Adipocyte (in vitro differentiated cells): ENCODE data around the gene DSG3.

ENCODE experiments used
- DNase-seq: peaks from one replicate; pipeline ENCODE4 v3.0.0-alpha.2; 2015; ENCODE audit warnings: low read depth
- H3K27me3 ChIP-seq: replicated peaks from 2 replicates; pipeline ENCODE4 v1.7.0; 2013; ENCODE audit warnings: mild to moderate bottlenecking, low read length, moderate library complexity; ENCODE audit not compliant: control insufficient read depth, insufficient read depth
- H3K36me3 ChIP-seq: 2 replicates; pipeline ENCODE4 v1.7.0; 2013; ENCODE audit warnings: low read length, mild to moderate bottlenecking, moderate library complexity; ENCODE audit not compliant: control insufficient read depth, insufficient read depth, severe bottlenecking
- H3K4me1 ChIP-seq: 2 replicates; pipeline ENCODE4 v1.7.0; 2013; ENCODE audit warnings: mild to moderate bottlenecking, low read length, moderate library complexity; ENCODE audit not compliant: control insufficient read depth, insufficient read depth
- H3K4me3 ChIP-seq: 2 replicates; pipeline ENCODE4 v1.7.0; 2013; ENCODE audit warnings: mild to moderate bottlenecking, low read length, moderate library complexity
- H3K9ac ChIP-seq: 2 replicates; pipeline ENCODE4 v1.7.0; 2013; ENCODE audit warnings: mild to moderate bottlenecking, low read length, moderate library complexity
- H3K9me3 ChIP-seq: 2 replicates; pipeline ENCODE4 v1.7.0; 2013; ENCODE audit warnings: mild to moderate bottlenecking, low read length, moderate library complexity; ENCODE audit not compliant: control insufficient read depth

Gene DSG3

DNA sequence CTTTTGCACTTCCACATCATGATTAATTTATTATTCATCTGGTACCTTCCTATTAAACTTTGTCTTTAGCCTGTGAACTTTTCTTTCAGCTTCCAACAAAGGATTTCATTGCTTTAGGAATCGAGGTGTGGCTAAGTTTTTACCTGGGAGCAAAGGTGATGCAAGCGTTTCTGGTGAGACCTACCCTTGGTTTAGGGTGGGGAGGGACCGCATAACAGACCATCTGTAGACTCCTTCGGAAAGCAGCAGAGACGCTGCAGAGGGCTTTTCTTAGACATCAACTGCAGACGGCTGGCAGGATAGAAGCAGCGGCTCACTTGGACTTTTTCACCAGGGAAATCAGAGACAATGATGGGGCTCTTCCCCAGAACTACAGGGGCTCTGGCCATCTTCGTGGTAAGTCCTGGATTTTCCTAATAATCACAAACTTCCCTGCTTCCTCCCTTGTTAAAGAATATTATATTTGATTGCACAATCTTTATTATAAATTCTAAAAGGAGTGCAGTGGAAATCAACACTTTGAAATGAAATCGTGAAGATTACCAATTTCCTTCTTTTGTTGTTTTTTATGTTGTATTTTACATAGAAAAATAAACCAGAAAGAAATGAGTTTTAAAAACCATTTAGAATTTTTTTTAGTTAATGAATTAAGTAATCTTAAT is at the start of gene DSG3:
DSG3 (plus strand) TSS at position 212 of the 662 bp plus-strand sequence; CDS start at position 349, 137 bp downstream.
- Histone ChIP-seq H3K9ac (no peak within 1 kb of the TSS), H3K27me3 (peaks cover 4% of the 10 kb centered on the region), H3K4me1 (no peaks in the 10 kb centered on the region), H3K4me3 (no peak within 1 kb of the TSS), H3K36me3 (no peaks in the 10 kb centered on the region), H3K9me3 (no peaks in the 10 kb centered on the region)
- no peak for DNase-seq

GRCh38 chr18:31398191-31398590 is 49.4 kb upstream of the DSG3 start:
- Histone ChIP-seq H3K9ac (no peak overlapping the region), H3K9me3 (no peaks in the 10 kb centered on the region), H3K27me3 (peaks cover 33% of the 10 kb centered on the region), H3K4me1 (peaks cover 4% of the 10 kb centered on the region), H3K4me3 (no peak overlapping the region), H3K36me3 (no peaks in the 10 kb centered on the region)
- no peak for DNase-seq

DNA sequence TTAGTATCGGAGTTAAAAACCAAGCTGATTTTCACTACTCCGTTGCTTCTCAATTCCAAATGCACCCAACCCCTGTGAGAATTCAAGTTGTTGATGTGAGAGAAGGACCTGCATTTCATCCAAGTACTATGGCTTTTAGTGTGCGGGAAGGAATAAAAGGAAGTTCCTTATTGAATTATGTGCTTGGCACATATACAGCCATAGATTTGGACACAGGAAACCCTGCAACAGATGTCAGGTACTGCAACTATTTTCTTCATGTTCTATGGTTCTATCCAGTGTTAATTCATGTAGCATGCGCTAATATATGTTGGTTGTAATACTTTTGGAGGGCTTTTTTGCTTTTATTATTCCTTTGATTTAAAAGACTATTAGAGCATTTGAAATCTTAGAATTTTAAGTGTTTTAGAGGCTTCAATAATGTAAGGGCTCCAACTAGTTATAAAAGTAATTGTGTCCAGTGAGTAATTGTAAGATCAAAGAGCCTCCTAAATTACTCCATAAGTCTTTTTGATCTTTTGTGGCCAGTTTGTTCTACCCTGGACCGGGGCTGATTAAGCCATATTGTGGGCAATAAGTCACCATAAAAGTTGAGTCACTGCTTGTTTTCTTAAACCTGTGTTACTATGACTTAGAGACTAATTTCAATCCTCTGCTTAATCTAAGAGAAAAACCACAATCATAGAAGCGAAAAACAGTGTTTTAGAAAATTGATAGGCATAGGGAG is 48.1 kb upstream of the DSG3 start:
- Histone ChIP-seq H3K4me1 (peaks cover 4% of the 10 kb centered on the region), H3K4me3 (no peak overlapping the region), H3K9me3 (no peaks in the 10 kb centered on the region), H3K27me3 (peaks cover 39% of the 10 kb centered on the region), H3K36me3 (no peaks in the 10 kb centered on the region), H3K9ac (no peak overlapping the region)
- no peak for DNase-seq

DNA sequence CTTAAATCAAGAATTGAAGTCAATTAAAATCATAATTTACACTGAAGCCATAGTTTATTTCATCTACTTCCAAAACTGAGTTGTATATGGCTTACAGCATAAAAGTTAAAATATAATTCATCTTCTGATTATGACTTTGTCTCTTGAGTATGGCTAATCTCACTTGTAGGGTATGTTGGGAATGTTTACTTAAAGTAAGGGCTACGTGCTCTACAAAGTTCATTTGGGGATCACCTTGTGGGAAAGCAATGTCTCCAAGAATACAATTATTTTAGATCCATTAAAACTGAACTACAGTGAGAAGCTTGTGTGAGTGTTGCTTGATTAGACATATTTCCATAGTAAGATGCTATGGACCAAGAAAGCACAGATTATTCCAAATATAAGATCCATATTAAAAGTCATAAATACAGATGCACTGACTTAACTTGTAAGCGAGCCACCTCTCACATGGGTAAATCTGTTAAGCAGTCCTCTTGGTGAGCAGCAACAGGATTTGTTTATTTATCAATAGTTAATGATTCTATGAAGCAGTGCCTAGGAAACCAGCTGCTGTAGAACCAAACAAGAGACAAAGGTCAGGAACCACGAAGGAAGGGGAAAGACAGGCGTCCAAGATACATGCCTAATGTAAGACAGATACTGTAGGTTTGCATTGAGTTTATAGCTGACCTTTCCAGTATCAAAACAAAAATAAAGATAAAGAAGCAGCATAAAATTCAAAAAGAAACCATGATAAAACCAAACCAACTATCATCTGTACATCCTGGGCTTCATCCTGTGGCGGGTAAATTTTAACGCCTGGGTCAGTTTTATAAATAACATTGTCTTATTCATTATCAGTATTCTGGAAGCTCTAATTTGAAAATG is 46.1 kb upstream of the DSG3 start:
- Histone ChIP-seq H3K9me3 (no peaks in the 10 kb centered on the region), H3K9ac (no peak overlapping the region)
- no peak for DNase-seq

DNA sequence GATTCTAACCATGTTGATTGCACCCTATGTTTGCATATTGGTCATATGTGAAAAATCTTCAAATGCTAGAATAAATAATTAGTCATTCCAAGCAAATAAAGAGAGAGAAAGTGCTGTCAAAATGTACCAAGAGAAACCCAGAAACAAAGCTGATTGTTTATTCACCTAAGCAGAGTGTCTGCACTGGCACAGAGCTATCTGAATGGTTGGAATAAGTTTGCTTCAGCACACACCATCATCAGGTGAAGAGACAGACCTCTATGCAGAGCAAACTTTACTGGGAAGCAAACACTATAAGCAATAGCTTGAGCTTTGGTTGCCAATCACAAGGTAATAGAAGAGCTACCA is 45.5 kb upstream of the DSG3 start:
- peaks cover 39% of the 10 kb centered on the region for H3K27me3 ChIP-seq
- no peaks in the 10 kb centered on the region for H3K36me3 ChIP-seq
- no peaks in the 10 kb centered on the region for H3K9me3 ChIP-seq
- H3K4me3 ChIP-seq: no peak overlapping the region
- H3K4me1 ChIP-seq: peaks cover 4% of the 10 kb centered on the region
- DNase-seq: no peak
- H3K9ac ChIP-seq: no peak overlapping the region

More for the DNA sequence above, 46.1 kb upstream of the DSG3 start:
- Histone ChIP-seq H3K4me1 (peaks cover 4% of the 10 kb centered on the region), H3K4me3 (no peak overlapping the region), H3K36me3 (no peaks in the 10 kb centered on the region), H3K27me3 (peaks cover 39% of the 10 kb centered on the region)

DNA sequence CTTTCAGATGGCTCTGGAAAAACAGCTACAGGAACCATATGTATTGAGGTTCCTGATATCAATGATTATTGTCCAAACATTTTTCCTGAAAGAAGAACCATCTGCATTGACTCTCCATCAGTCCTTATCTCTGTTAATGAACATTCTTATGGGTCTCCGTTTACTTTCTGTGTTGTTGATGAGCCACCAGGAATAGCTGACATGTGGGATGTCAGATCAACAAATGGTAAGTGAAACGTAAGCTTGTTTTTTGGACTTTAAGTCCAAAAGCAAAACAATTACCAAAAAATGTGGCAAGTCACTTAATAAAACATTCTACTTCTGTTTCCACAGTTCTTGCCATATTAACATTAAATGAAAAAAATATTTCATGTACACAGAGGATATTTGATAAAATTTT is 44.1 kb upstream of the DSG3 start:
- H3K36me3 ChIP-seq: no peaks in the 10 kb centered on the region
- H3K4me1 ChIP-seq: peaks cover 4% of the 10 kb centered on the region
- no peak overlapping the region for H3K4me3 ChIP-seq
- H3K9ac ChIP-seq: no peak overlapping the region
- no peaks in the 10 kb centered on the region for H3K9me3 ChIP-seq
- peaks cover 36% of the 10 kb centered on the region for H3K27me3 ChIP-seq
- no peak for DNase-seq

GRCh38 chr18:31407649-31408048 is 39.9 kb upstream of the DSG3 start:
- no peaks in the 10 kb centered on the region for H3K36me3 ChIP-seq

GRCh38 chr18:31409276-31409675 is 38.3 kb upstream of the DSG3 start:
- H3K4me1 ChIP-seq: no peaks in the 10 kb centered on the region
- peaks cover 10% of the 10 kb centered on the region for H3K27me3 ChIP-seq
- DNase-seq: no peak
- H3K36me3 ChIP-seq: no peaks in the 10 kb centered on the region
- no peak overlapping the region for H3K9ac ChIP-seq
- no peak overlapping the region for H3K4me3 ChIP-seq
- peaks cover 5% of the 10 kb centered on the region for H3K9me3 ChIP-seq

More at GRCh38 chr18:31407649-31408048, 39.9 kb upstream of the DSG3 start:
- Histone ChIP-seq H3K27me3 (peaks cover 17% of the 10 kb centered on the region), H3K4me1 (no peaks in the 10 kb centered on the region), H3K4me3 (no peak overlapping the region), H3K9me3 (peaks cover 5% of the 10 kb centered on the region), H3K9ac (no peak overlapping the region)
- no peak for DNase-seq

DNA sequence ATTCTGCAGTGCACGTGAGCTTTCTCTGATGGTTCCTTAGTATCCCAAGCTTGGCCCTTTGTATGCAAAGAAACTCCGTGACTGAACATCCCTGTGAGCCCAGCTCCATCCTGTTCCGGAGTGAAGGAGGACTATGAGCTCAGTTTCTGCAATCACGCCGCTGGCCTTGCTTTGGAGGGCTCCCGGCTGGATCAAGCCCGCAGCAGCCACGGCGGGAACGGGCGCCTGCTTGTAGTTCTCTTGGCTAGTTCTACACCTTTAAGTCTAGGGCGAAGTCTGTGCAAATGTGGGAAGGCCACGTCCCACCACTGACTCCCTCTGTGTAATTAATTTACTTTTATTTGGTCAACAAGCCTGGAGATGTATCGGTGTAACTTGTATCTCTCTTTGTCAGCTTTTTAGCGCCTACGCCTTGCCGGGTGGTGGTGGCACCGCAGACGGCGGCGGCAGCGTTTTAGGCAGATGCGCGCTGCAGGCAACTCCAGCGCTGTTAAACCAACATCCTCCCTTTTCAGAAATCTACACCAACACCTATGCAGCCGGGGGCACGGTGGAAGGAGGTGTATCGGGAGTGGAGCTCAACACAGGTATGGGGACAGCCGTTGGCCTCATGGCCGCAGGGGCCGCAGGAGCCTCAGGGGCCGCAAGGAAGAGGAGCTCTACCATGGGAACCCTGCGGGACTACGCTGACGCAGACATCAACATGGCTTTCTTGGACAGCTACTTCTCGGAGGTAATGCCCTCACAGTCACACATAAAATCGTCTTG is 36.6 kb upstream of the DSG3 start:
- no peak overlapping the region for H3K4me3 ChIP-seq
- peaks cover 5% of the 10 kb centered on the region for H3K9me3 ChIP-seq
- no peaks in the 10 kb centered on the region for H3K4me1 ChIP-seq
- peaks cover 10% of the 10 kb centered on the region for H3K27me3 ChIP-seq
- H3K36me3 ChIP-seq: no peaks in the 10 kb centered on the region
- H3K9ac ChIP-seq: no peak overlapping the region
- no peak for DNase-seq

DNA sequence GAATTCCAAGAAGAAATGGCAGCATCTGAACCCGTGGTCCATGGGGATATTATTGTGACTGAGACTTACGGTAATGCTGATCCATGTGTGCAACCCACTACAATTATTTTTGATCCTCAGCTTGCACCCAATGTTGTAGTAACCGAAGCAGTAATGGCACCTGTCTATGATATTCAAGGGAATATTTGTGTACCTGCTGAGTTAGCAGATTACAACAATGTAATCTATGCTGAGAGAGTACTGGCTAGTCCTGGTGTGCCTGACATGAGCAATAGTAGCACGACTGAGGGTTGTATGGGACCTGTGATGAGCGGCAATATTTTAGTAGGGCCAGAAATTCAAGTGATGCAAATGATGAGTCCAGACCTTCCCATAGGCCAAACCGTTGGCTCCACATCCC is 34.4 kb upstream of the DSG3 start:
- H3K36me3 ChIP-seq: no peaks in the 10 kb centered on the region

More for the DNA sequence above, 34.4 kb upstream of the DSG3 start:
- Histone ChIP-seq H3K9me3 (peaks cover 5% of the 10 kb centered on the region), H3K4me3 (no peak overlapping the region), H3K27me3 (peaks cover 10% of the 10 kb centered on the region), H3K4me1 (no peaks in the 10 kb centered on the region), H3K9ac (no peak overlapping the region)
- no peak for DNase-seq
